ENCODE measurements around the gene DHRS12. TPM values are rescaled to one million over a fixed set of nuclear protein-coding genes. Genes with fewer than 3 reads are reported as not detected.

Gene DHRS12
- total and polyA plus RNA-seq, 3 donors from 2014 or later, result 11.4 to 16.8 (median 15.9) TPM

GRCh38 chr13:51728275-51728673 is 75.7 kb downstream of the DHRS12 start:
- 88 to 90% methylated on average over 4 of the region's 4 CpGs for WGBS, 2 donors

GRCh38 chr13:51727634-51728274 is 76.2 kb downstream of the DHRS12 start:
- no peak overlapping the region for H3K4me3 ChIP-seq
- H3K4me1 ChIP-seq, result peaks cover 29% of the 10 kb centered on the region
- H3K9me3 ChIP-seq, result no peaks in the 10 kb centered on the region
- 71% methylated on average over 8 of the region's 8 CpGs for WGBS, 2 donors
- H3K27ac ChIP-seq, result no peak overlapping the region
- no peaks in the 10 kb centered on the region for H3K36me3 ChIP-seq (ENCODE audit: low read depth, missing control alignments)
- no peaks in the 10 kb centered on the region for H3K27me3 ChIP-seq
- TF ChIP-seq POLR2A (IDR thresholded peaks at IDR 0.05) (no peak), CTCF (IDR thresholded peaks at IDR 0.05) (no peak)
- no peak for DNase-seq
- intact Hi-C loops (cut with DNase I; ENCODE audit: low total_unique reads), result no loop called here

More at GRCh38 chr13:51728275-51728673, 75.7 kb downstream of the DHRS12 start:
- Histone ChIP-seq H3K36me3 (ENCODE audit: low read depth, missing control alignments) (no peaks in the 10 kb centered on the region), H3K9me3 (no peaks in the 10 kb centered on the region), H3K27ac (no peak overlapping the region), H3K27me3 (no peaks in the 10 kb centered on the region), H3K4me3 (no peak overlapping the region), H3K4me1 (peaks cover 29% of the 10 kb centered on the region)
- intact Hi-C loops (cut with DNase I; ENCODE audit: low total_unique reads), result no loop called here
- DNase-seq, result no peak
- TF ChIP-seq POLR2A (IDR thresholded peaks at IDR 0.05), result no peak
- TF ChIP-seq CTCF (IDR thresholded peaks at IDR 0.05), result no peak

DNA sequence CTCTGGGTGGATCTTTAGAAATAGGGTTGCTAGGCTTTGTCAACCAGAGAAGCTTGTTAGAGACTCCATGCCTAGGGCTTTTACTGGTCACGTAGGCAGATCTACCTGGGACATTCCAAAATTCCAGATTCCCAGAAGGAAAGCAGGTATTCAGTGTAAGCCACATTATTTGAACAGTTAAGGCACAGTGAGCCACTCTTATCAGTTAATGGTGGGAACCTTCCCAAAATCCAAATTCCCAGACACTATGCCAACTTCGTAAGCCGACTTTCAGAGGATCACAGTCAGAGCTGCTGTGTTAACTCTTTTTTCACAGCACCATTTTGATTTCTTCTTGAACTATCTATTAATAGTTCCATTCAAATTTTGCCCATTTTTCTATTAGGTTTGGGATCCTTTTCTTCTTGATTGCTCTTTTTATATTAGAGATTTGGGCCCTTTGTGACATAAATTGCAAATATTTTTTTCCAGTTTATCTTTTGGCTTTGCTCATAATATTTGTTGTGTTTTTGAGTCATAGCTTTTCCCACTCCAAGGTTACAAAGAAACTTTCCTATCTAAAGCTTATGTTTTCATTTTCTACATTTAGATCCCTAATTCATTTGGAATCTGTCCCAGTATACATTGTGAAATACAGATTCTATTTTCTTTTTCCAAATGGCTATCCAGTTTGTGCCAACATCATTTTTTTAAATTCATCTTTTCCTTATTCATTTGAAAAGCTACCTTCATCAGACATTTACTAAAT is 77.3 kb downstream of the DHRS12 start:
- 37 to 65% methylated on average over 3 of the region's 3 CpGs for WGBS, 2 donors
- peaks cover 23% of the 10 kb centered on the region for H3K4me1 ChIP-seq
- H3K36me3 ChIP-seq (ENCODE audit: low read depth, missing control alignments), result no peaks in the 10 kb centered on the region
- no peak overlapping the region for H3K27ac ChIP-seq
- no peak for DNase-seq
- H3K4me3 ChIP-seq, result no peak overlapping the region
- no peaks in the 10 kb centered on the region for H3K9me3 ChIP-seq
- TF ChIP-seq CTCF (IDR thresholded peaks at IDR 0.05) (no peak), POLR2A (IDR thresholded peaks at IDR 0.05) (no peak)
- no peaks in the 10 kb centered on the region for H3K27me3 ChIP-seq
- intact Hi-C loops (cut with DNase I; ENCODE audit: low total_unique reads), result no loop called here

- Histone ChIP-seq H3K9me3 (no peaks in the 10 kb centered on the region), H3K4me3 (no peak overlapping the region), H3K27ac (no peak overlapping the region), H3K27me3 (no peaks in the 10 kb centered on the region), H3K36me3 (ENCODE audit: low read depth, missing control alignments) (no peaks in the 10 kb centered on the region), H3K4me1 (peaks cover 7% of the 10 kb centered on the region)
- DNase-seq, result no peak
- intact Hi-C loops (cut with DNase I; ENCODE audit: low total_unique reads), result no loop called here
- TF ChIP-seq POLR2A (IDR thresholded peaks at IDR 0.05) (no peak), CTCF (IDR thresholded peaks at IDR 0.05) (no peak)
Observed at GRCh38 chr13:51724721-51725120, 79.2 kb downstream of the DHRS12 start.

All from testis (tissue), 3 donors.